Endothelial cell of umbilical vein (primary cell): Measurements from ENCODE around the gene CXorf38. TPM values are rescaled to one million over a fixed set of nuclear protein-coding genes. Genes with fewer than 3 reads are reported as not detected.

Experiments
- BruUV-seq: library from RNA; stranded (reverse); fragments of 400-500 nt; replicated peaks from 2 replicates; lab custom pipeline; 2021; lab: Mats Ljungman, UMichigan
- CTCF ChIA-PET: fragments of 300-600, 350-600 bp; sonication (Branson Sonifier 250); formaldehyde crosslinking; loops from one replicate; lab custom pipeline; 2021; ENCODE audit warnings: antibody characterized with exemption, inconsistent platforms; lab: Charles Lee
- POLR2A ChIA-PET: fragments of 300-600, 350-600 bp; sonication (Branson Sonifier 250); formaldehyde crosslinking; loops from one replicate; lab custom pipeline; 2021; ENCODE audit warnings: antibody characterized with exemption, inconsistent platforms; lab: Charles Lee
- DNase-seq: peaks from one replicate; pipeline ENCODE4 v3.0.0-alpha.2; 2011; ENCODE audit warnings: low read depth, low spot score
- FAIRE-seq: peaks from 2 replicates; lab custom pipeline; 2011; peaks lifted over from hg19 to GRCh38; lab: Jason Lieb, UNC
- H2AFZ ChIP-seq: 2 replicates; pipeline ENCODE4 v1.6.0; 2012; ENCODE audit warnings: low read depth, low read length, control low read depth, inconsistent platforms
- H3K27ac ChIP-seq: 2 replicates; pipeline ENCODE4 v1.5.1; 2011; ENCODE audit warnings: low read depth, mild to moderate bottlenecking, control low read depth, low read length, moderate library complexity; ENCODE audit not compliant: insufficient read depth
- H3K27me3 ChIP-seq, 2 experiments: 2 replicates each; pipeline versions ENCODE4 v1.6.0 to v1.6.1; 2011; ENCODE audit warnings: low read length in 2 of 2, mixed read lengths in 1 of 2; ENCODE audit not compliant: control insufficient read depth in 2 of 2, insufficient read depth in 2 of 2
- H3K36me3 ChIP-seq, 2 experiments: 2 replicates in 1 of 2; 3 replicates in 1 of 2; pipeline ENCODE4 v1.5.1; 2011; ENCODE audit warnings: low read length in 2 of 2, mild to moderate bottlenecking in 1 of 2, moderate library complexity in 1 of 2; ENCODE audit not compliant: control insufficient read depth in 2 of 2, insufficient read depth in 2 of 2; ENCODE audit errors: extremely low read depth in 1 of 2
- H3K4me1 ChIP-seq: 3 replicates; pipeline ENCODE4 v1.5.1; 2011; ENCODE audit warnings: mild to moderate bottlenecking, low read length; ENCODE audit not compliant: control insufficient read depth, insufficient read depth; ENCODE audit errors: extremely low read depth
- H3K4me2 ChIP-seq: 2 replicates; pipeline ENCODE4 v1.6.1; 2011; ENCODE audit warnings: low read length, control low read depth, mixed read lengths; ENCODE audit not compliant: insufficient read depth
- H3K4me3 ChIP-seq, 3 experiments: fragments of 200-600 bp in 1 of 3; sonication (generic), shearing (Covaris generic) in 1 of 3; replicated peaks in 1 of 3; 2 replicates each; pipeline ENCODE4 v1.5.1; 2011 to 2016; ENCODE audit warnings: control low read depth in 3 of 3, low read length in 3 of 3, mild to moderate bottlenecking in 2 of 3, inconsistent platforms in 1 of 3, low read depth in 1 of 3, moderate library complexity in 1 of 3; ENCODE audit not compliant: insufficient read depth in 1 of 3
- H3K79me2 ChIP-seq: 2 replicates; pipeline ENCODE4 v1.6.0; 2012; ENCODE audit warnings: low read length, inconsistent platforms; ENCODE audit not compliant: control insufficient read depth, insufficient read depth
- H3K9ac ChIP-seq: replicated peaks from 2 replicates; pipeline ENCODE3; 2011; ENCODE audit warnings: low read length, control low read depth; ENCODE audit not compliant: insufficient read depth; ENCODE audit errors: extremely low read depth
- H3K9me1 ChIP-seq: replicated peaks from 3 replicates; pipeline ENCODE4 v1.6.0; 2011; ENCODE audit warnings: mild to moderate bottlenecking, low read length; ENCODE audit not compliant: control insufficient read depth, insufficient read depth; ENCODE audit errors: extremely low read depth
- H3K9me3 ChIP-seq: replicated peaks from 2 replicates; pipeline ENCODE4 v1.5.1; 2012; ENCODE audit warnings: low read length, inconsistent platforms; ENCODE audit not compliant: control insufficient read depth, insufficient read depth
- H4K20me1 ChIP-seq: replicated peaks from 2 replicates; pipeline ENCODE3; 2011; ENCODE audit warnings: mild to moderate bottlenecking, low read length; ENCODE audit not compliant: control insufficient read depth, insufficient read depth; ENCODE audit errors: extremely low read depth
- CTCF ChIP-seq, 2 donors: IDR thresholded peaks; 1 replicate in 1 of 2; 2 replicates in 1 of 2; pipeline ENCODE4 v1.5.1; 2011; ENCODE audit warnings: low read length in 2 of 2, mild to moderate bottlenecking in 2 of 2, moderate library complexity in 2 of 2, control low read depth in 1 of 2, inconsistent platforms in 1 of 2, low read depth in 1 of 2; ENCODE audit not compliant: insufficient read depth in 1 of 2; ENCODE audit errors: extremely low read depth in 1 of 2
- EZH2 ChIP-seq: IDR thresholded peaks from 2 replicates; pipeline ENCODE4 v1.6.1; 2012; ENCODE audit warnings: borderline replicate concordance, low read depth, mild to moderate bottlenecking, moderate library complexity, low read length, inconsistent platforms; ENCODE audit not compliant: severe bottlenecking
- FOS ChIP-seq: IDR thresholded peaks from 2 replicates; pipeline ENCODE4 v1.6.1; 2011; ENCODE audit warnings: mild to moderate bottlenecking, low read length, moderate library complexity, borderline replicate concordance; ENCODE audit not compliant: insufficient read depth
- GATA2 ChIP-seq: IDR thresholded peaks from 2 replicates; pipeline ENCODE4 v1.7.0; 2011; ENCODE audit warnings: low read depth, mild to moderate bottlenecking, moderate library complexity, mixed read lengths, low read length; ENCODE audit not compliant: insufficient read length, insufficient read depth
- JUN ChIP-seq: IDR thresholded peaks from 2 replicates; pipeline ENCODE4 v1.6.1; 2011; ENCODE audit warnings: borderline replicate concordance, low read depth; ENCODE audit not compliant: insufficient read length, insufficient read depth
- MAX ChIP-seq: IDR thresholded peaks from 2 replicates; pipeline ENCODE4 v1.6.1; 2011; ENCODE audit not compliant: insufficient read depth, insufficient read length
- MYC ChIP-seq: IDR thresholded peaks from one replicate; pipeline ENCODE4 v1.6.1; 2011; ENCODE audit warnings: mild to moderate bottlenecking, low read depth, low read length
- POLR2A ChIP-seq: IDR thresholded peaks from 2 replicates; pipeline ENCODE4 v1.6.1; 2012; ENCODE audit warnings: low read depth, mild to moderate bottlenecking, control low read depth, low read length
- POLR2AphosphoS5 ChIP-seq: IDR thresholded peaks from 2 replicates; pipeline ENCODE4 v1.6.1; 2012; ENCODE audit warnings: low read depth, mild to moderate bottlenecking, control low read depth, low read length, moderate library complexity; ENCODE audit not compliant: insufficient read depth
- dilution Hi-C: fragments of 300-500 bp; cut with MboI; formaldehyde crosslinking; loops from one replicate; pipeline ENCODE4 v1.15.0; 2019; ENCODE audit warnings: low sequenced_read_pairs; ENCODE audit not compliant: extremely low pct_ligation_motif_present
- intact Hi-C: fragments of 100-400 bp; cut with micrococcal nuclease; formaldehyde crosslinking; loops from one replicate; pipeline ENCODE4 v1.10.0; 2022
- polyA plus RNA-seq, 4 experiments: library from polyadenylated mRNA; depleted of rRNA in 3 of 4; stranded (reverse) in 3 of 4; unstranded in 1 of 4; fragments of >200 nt; gene quantifications; 2 replicates each; pipeline versions ENCODE4 v1.2.1 to v1.2.3, GENCODE V29; 2011 to 2012; ENCODE audit warnings: missing spikeins in 1 of 4
- total RNA-seq: library from RNA; stranded (reverse); gene quantifications from 2 replicates; pipeline ENCODE4 v1.2.3, GENCODE V29; 2021

CXorf38 gene
- total and polyA plus RNA-seq, 2 donors (not counting 3 experiments of a cell fraction or from before 2014, with no cell fraction given): 5.9 to 12.4 TPM

DNA sequence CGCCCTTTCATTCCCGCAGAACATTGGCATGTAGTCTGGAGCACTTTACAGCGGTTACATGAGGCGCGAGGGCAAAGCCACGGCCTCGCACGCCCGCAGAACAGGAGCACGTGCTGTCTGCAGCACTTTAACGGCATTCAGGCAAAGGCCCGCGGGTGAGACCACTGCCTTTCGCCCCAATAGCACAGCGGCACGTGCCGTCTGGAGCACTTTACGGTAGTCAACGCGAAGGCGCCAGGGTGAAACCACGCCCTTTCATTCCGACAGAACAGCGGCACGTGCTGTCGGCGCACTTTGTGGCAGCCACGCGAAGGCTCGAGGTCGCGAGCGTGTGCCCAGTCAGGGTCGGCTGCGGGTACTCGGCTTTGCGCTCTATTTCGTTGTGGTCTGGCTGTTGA, 24.2 kb downstream of the CXorf38 start, which contains the start of gene MPC1L:
Gene MPC1L, plus strand, starts transcription at position 290 of the 398 bp plus-strand sequence. CDS start 138 bp downstream, outside the sequence.
- dilution Hi-C loops (no loop called here), intact Hi-C loops (no loop called here)
- no peak within 1 kb of the TSS for H3K4me2 ChIP-seq
- H3K4me3 ChIP-seq: no peak within 1 kb of the TSS
- H3K4me1 ChIP-seq: no peaks in the 10 kb centered on the region
- H3K79me2 ChIP-seq: no peaks in the 10 kb centered on the region
- no peak within 1 kb of the TSS for H3K9ac ChIP-seq
- no peaks in the 10 kb centered on the region for H4K20me1 ChIP-seq
- CTCF ChIA-PET: no interaction called here
- DNase-seq: no peak
- TF ChIP-seq POLR2A (no peak), MYC (no peak), POLR2AphosphoS5 (no peak), EZH2 (no peak), CTCF (IDR thresholded peaks at IDR 0.05; ENCODE audit: extremely low read depth in 1 of 2, insufficient read depth in 1 of 2, low read depth in 1 of 2, low read length in 2 of 2) (no peak), MAX (no peak), GATA2 (no peak), JUN (no peak), FOS (no peak)
- H3K36me3 ChIP-seq: no peaks in the 10 kb centered on the region
- no TSS peak for BruUV-seq
- H3K9me3 ChIP-seq: no peaks in the 10 kb centered on the region
- H3K27me3 ChIP-seq: no peaks in the 10 kb centered on the region
- FAIRE-seq: no peak
- no peaks in the 10 kb centered on the region for H3K9me1 ChIP-seq
- H3K27ac ChIP-seq: no peak within 1 kb of the TSS
- H2AFZ ChIP-seq: no peak within 1 kb of the TSS
- POLR2A ChIA-PET: no interaction called here
